Measurements from ENCODE around the gene TSPAN2.

DNA sequence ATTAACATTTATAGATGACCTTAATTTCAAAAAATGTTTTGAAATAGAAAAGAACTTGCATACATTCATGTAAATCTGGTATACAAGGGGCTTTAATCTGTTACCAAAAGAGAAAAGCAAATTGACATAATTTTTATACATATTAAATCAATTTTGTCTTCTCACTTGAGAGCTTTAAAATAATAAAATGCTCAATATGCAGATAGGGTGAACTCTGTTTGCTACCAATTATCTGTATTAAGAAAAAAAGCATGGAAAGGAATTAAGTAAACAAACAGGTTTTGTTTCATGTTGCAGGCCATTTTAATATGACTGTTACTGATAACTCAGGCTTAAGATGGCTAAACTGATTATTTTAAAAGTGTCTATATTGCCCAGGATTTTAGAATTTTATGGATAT is 65.7 kb downstream of the TSPAN2 start:
- TF ChIP-seq, protein P1, sequence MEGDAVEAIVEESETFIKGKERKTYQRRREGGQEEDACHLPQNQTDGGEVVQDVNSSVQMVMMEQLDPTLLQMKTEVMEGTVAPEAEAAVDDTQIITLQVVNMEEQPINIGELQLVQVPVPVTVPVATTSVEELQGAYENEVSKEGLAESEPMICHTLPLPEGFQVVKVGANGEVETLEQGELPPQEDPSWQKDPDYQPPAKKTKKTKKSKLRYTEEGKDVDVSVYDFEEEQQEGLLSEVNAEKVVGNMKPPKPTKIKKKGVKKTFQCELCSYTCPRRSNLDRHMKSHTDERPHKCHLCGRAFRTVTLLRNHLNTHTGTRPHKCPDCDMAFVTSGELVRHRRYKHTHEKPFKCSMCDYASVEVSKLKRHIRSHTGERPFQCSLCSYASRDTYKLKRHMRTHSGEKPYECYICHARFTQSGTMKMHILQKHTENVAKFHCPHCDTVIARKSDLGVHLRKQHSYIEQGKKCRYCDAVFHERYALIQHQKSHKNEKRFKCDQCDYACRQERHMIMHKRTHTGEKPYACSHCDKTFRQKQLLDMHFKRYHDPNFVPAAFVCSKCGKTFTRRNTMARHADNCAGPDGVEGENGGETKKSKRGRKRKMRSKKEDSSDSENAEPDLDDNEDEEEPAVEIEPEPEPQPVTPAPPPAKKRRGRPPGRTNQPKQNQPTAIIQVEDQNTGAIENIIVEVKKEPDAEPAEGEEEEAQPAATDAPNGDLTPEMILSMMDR (IDR thresholded peaks at IDR 0.05), result no peak
- no peak for TF ChIP-seq POLR2A (IDR thresholded peaks at IDR 0.05)

All from Peyer's patch (tissue), 4 donors.